Lower lobe of right lung (tissue), 2 donors: ENCODE results near the gene BICD2. TPM values are rescaled to one million over a fixed set of nuclear protein-coding genes. Genes with fewer than 3 reads are reported as not detected.

Experiments
- ATAC-seq, 2 donors: fragments of 200-7000 bp; cut with Tn5 transposase; one replicate each; pipeline ENCODE4 v1.9.1; 2020 to 2022; ENCODE audit warnings: mild to moderate bottlenecking in 2 of 2, moderate library complexity in 2 of 2
- DNase-seq: peaks from one replicate; pipeline ENCODE4 v3.0.0-alpha.2; 2020
- H3K27ac ChIP-seq: fragments of 200-600 bp; one replicate; pipeline ENCODE4 v1.8.0; 2022
- H3K27me3 ChIP-seq: fragments of 200-600 bp; one replicate; pipeline ENCODE4 v1.8.0; 2022; ENCODE audit warnings: low read depth
- H3K36me3 ChIP-seq: fragments of 200-600 bp; one replicate; pipeline ENCODE4 v1.8.0; 2022; ENCODE audit warnings: mild to moderate bottlenecking
- H3K4me1 ChIP-seq: fragments of 200-600 bp; one replicate; pipeline ENCODE4 v1.8.0; 2022
- H3K4me3 ChIP-seq: fragments of 200-600 bp; one replicate; pipeline ENCODE4 v1.8.0; 2022; ENCODE audit warnings: mild to moderate bottlenecking
- H3K9me3 ChIP-seq: fragments of 200-600 bp; one replicate; pipeline ENCODE4 v1.8.0; 2022
- intact Hi-C: fragments of 100-400 bp; cut with DNase I; formaldehyde crosslinking; loops from one replicate; pipeline ENCODE4 v1.11.0; 2022
- total RNA-seq: library from RNA; stranded (reverse); fragmentation: NEBNext Ultra II Directional; extraction: Animal tissue kit (Norgen Biotek cat#: 25700); gene quantifications from one replicate; pipeline ENCODE4 v1.2.1, GENCODE V29; 2021
- TF ChIP-seq, protein P1 (sequence below): fragments of 200-600 bp; IDR thresholded peaks from one replicate; pipeline ENCODE4 v1.8.0; 2022; ENCODE audit warnings: antibody characterized with exemption, mild to moderate bottlenecking
- donor health status: DM: no; HTN: yes; CAD: no; lungs with severe emphysema.

BICD2 gene
- total RNA-seq, 1 donor from 2014 or later = 34.9 TPM

DNA sequence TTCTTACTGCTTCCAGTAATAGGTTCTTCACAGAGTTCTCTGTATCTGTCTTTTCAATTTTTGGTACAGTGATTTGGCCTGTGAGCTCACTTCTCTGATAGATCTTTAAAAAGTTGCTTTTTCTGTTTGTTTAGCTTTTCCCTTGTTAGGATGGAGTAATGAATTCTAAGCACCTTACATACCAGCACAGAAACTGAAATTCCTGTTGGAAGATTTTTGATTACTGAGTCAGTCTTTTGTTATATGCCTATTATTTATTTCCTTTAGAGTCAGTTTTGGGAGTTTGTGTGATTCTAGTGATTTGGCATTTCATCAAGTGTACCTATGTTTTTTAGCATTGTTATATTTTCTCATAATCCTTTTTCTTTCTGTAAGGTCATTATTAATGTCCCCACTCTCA, 57.1 kb downstream of the BICD2 start:
- Histone ChIP-seq H3K9me3 (no peaks in the 10 kb centered on the region), H3K27ac (no peak overlapping the region), H3K4me3 (no peak overlapping the region), H3K27me3 (no peaks in the 10 kb centered on the region), H3K36me3 (peaks cover 32% of the 10 kb centered on the region), H3K4me1 (peaks cover 10% of the 10 kb centered on the region)
- intact Hi-C loops = no loop called here
- TF ChIP-seq, protein P1, sequence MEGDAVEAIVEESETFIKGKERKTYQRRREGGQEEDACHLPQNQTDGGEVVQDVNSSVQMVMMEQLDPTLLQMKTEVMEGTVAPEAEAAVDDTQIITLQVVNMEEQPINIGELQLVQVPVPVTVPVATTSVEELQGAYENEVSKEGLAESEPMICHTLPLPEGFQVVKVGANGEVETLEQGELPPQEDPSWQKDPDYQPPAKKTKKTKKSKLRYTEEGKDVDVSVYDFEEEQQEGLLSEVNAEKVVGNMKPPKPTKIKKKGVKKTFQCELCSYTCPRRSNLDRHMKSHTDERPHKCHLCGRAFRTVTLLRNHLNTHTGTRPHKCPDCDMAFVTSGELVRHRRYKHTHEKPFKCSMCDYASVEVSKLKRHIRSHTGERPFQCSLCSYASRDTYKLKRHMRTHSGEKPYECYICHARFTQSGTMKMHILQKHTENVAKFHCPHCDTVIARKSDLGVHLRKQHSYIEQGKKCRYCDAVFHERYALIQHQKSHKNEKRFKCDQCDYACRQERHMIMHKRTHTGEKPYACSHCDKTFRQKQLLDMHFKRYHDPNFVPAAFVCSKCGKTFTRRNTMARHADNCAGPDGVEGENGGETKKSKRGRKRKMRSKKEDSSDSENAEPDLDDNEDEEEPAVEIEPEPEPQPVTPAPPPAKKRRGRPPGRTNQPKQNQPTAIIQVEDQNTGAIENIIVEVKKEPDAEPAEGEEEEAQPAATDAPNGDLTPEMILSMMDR = no peak
- DNase-seq (no peak), ATAC-seq (no peak)

DNA sequence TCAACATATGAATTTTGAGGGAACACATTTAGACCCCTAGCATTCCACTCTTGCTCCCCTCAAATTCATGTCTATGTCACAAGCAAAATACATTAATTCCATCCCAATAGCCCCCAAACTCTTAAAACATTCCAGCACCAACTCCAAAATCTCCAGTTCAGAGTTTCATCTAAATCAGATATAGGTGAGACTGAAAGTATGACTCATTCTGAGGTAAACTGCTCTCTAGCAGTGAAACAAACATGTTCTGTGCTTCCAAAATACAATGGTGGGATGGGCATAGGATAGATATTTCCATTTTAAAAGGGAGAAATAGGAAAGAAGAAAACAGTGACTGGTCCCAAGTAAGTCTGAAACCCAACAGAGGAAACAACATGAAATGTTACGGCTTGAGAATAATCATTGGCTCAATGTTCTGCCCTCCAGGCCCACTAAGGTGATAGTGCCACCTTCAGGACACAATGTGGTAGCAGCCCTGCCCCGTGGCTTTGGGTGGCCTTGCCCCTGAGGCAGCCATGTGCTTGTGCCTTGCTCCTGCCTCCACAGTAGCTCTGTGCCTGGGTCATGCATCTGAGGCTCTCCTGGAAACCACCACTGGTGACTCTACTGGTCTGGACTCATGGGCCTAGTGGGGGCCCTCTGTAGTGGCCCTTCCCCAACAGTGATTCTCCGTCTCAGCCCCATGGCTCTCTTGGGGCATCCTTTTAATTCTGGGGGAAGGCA, 58.3 kb downstream of the BICD2 start:
- DNase-seq (no peak), ATAC-seq (peak; percentile 47 to 65)
- no peak overlapping the region for H3K4me3 ChIP-seq
- H3K36me3 ChIP-seq = peaks cover 23% of the 10 kb centered on the region
- TF ChIP-seq, protein P1 = peak; percentile 40
- H3K9me3 ChIP-seq = no peaks in the 10 kb centered on the region
- intact Hi-C loops = no loop called here
- no peak overlapping the region for H3K27ac ChIP-seq
- H3K4me1 ChIP-seq = peaks cover under 1% of the 10 kb centered on the region
- no peaks in the 10 kb centered on the region for H3K27me3 ChIP-seq

DNA sequence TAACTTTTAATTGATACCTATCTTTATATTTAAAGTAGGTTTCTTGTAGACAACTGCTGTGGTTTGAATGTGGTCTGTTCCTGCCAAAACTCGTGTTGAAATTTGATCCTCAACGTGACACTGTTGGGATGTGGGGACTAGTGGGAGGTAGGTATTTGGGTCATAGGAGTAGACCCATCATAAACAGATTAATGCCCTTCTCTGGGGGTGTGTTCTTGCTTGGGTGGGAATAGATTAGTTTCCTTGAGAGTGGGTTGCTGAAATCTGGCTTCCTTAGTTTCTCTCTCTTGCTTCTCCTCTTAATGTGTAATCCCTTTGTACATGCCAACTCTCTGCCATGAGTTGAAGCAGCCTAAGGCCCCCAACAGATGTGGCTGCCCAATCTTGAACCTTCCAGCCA, 60.1 kb downstream of the BICD2 start:
- Histone ChIP-seq H3K4me1 (no peaks in the 10 kb centered on the region), H3K27ac (no peak overlapping the region), H3K9me3 (no peaks in the 10 kb centered on the region), H3K27me3 (no peaks in the 10 kb centered on the region), H3K36me3 (peaks cover 6% of the 10 kb centered on the region), H3K4me3 (no peak overlapping the region)
- TF ChIP-seq, protein P1 = no peak
- DNase-seq (no peak), ATAC-seq (no peak)
- intact Hi-C loops = no loop called here

DNA sequence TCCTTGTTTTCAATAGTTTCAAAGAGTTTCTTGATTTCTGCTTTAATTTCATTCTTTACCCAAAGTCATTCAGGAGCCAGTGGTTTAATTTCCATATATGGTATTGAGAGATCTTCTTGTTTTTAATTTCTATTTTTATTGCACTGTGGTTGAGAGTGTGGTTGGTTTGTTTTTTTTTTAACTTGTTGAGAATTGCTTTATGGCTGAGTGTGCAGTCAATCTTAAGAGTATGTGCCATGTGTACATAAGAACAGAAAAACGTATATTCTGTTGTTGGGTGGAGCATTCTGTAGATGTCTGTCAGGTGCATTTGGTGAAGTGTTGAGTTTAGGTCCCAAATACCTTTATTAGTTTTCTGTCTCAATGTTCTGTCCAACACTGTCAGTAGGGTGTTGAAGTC, 68.0 kb downstream of the BICD2 start:
- intact Hi-C loops = no loop called here
- no peak overlapping the region for H3K4me3 ChIP-seq
- DNase-seq = no peak
- no peaks in the 10 kb centered on the region for H3K4me1 ChIP-seq
- H3K9me3 ChIP-seq = peaks cover 12% of the 10 kb centered on the region
- ATAC-seq = no peak
- no peak overlapping the region for H3K27ac ChIP-seq
- no peaks in the 10 kb centered on the region for H3K27me3 ChIP-seq
- TF ChIP-seq, protein P1 = no peak
- H3K36me3 ChIP-seq = no peaks in the 10 kb centered on the region

DNA sequence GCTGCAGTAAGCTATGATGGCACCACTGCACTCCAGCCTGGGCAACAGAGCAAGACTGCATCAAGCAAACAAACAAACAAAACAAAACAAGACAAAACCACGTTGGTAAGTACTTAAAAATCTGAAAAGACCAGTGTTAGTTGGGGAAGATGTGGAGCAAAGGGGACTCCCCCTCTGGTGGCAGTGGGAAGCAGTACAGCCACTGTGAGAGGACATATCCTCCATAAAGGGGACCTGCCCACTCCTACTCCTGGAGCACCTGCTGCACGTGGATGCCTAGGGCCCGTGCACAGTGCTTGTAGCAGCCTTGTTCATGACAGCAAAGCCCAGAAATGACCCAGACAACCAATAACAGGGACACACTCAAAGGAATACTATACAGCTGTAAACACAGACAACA, 77.7 kb downstream of the BICD2 start:
- Histone ChIP-seq H3K27ac (no peak overlapping the region), H3K9me3 (peaks cover 20% of the 10 kb centered on the region), H3K36me3 (no peaks in the 10 kb centered on the region), H3K27me3 (no peaks in the 10 kb centered on the region), H3K4me3 (no peak overlapping the region), H3K4me1 (no peaks in the 10 kb centered on the region)
- TF ChIP-seq, protein P1 = no peak
- intact Hi-C loops = no loop called here
- ATAC-seq (no peak), DNase-seq (no peak)
